GM23338 (cell line): ENCODE results near the gene LMBR1. TPM values are rescaled to one million over a fixed set of nuclear protein-coding genes. Genes with fewer than 3 reads are reported as not detected.

Experiments used
- ATAC-seq: fragments of 200-7000 bp; cut with Tn5 transposase; 3 replicates; pipeline ENCODE4 v1.9.1; 2020
- DNase-seq: peaks from one replicate; pipeline ENCODE4 v3.0.0-alpha.2; 2015; ENCODE audit warnings: low spot score
- H2AFZ ChIP-seq: fragments of 200-600 bp; sonication (generic); 2 replicates; pipeline ENCODE4 v1.8.0; 2016; ENCODE audit warnings: antibody characterized with exemption, mild to moderate bottlenecking, moderate library complexity
- H3F3A ChIP-seq: fragments of 200-600 bp; sonication (generic); replicated peaks from 2 replicates; pipeline ENCODE4 v1.8.0; 2017; ENCODE audit warnings: antibody characterized with exemption, mixed run types, low read depth
- H3K27ac ChIP-seq: fragments of 200-600 bp; sonication (generic); 2 replicates; pipeline ENCODE4 v1.6.1; 2016; ENCODE audit warnings: low read depth
- H3K27me3 ChIP-seq: fragments of 200-600 bp; sonication (generic); 2 replicates; pipeline ENCODE4 v1.8.0; 2016; ENCODE audit warnings: mild to moderate bottlenecking, mixed run types, moderate library complexity; ENCODE audit not compliant: insufficient read depth
- H3K36me3 ChIP-seq: fragments of 200-600 bp; sonication (generic); 2 replicates; pipeline ENCODE4 v1.8.0; 2016; ENCODE audit warnings: mild to moderate bottlenecking; ENCODE audit not compliant: insufficient read depth
- H3K4me1 ChIP-seq: fragments of 200-600 bp; sonication (generic); 2 replicates; pipeline ENCODE4 v1.8.0; 2016; ENCODE audit warnings: mild to moderate bottlenecking, moderate library complexity; ENCODE audit not compliant: insufficient read depth
- H3K4me2 ChIP-seq: fragments of 200-600 bp; sonication (generic); 2 replicates; pipeline ENCODE4 v1.7.1; 2017; ENCODE audit warnings: mixed run types
- H3K4me3 ChIP-seq: fragments of 200-600 bp; sonication (generic); 2 replicates; pipeline ENCODE4 v1.6.1; 2016; ENCODE audit warnings: mixed run types
- H3K79me2 ChIP-seq: fragments of 200-600 bp; sonication (generic); replicated peaks from 2 replicates; pipeline ENCODE4 v1.8.0; 2017; ENCODE audit warnings: mild to moderate bottlenecking; ENCODE audit not compliant: insufficient read depth
- H3K9me2 ChIP-seq: fragments of 200-600 bp; sonication (generic); 2 replicates; pipeline ENCODE4 v1.8.0; 2017; ENCODE audit not compliant: insufficient read depth
- H4K20me1 ChIP-seq: fragments of 200-600 bp; sonication (generic); replicated peaks from 2 replicates; pipeline ENCODE4 v1.8.0; 2017; ENCODE audit warnings: mild to moderate bottlenecking; ENCODE audit not compliant: insufficient read depth
- H3K27ac Mint-ChIP-seq: 2 replicates; pipeline ENCODE4 v1.8.0; 2020; ENCODE audit warnings: inconsistent platforms, mild to moderate bottlenecking, moderate library complexity, mixed read lengths
- H3K27me3 Mint-ChIP-seq: 3 replicates; pipeline ENCODE4 v1.8.0; 2022; ENCODE audit warnings: low read depth, mild to moderate bottlenecking, moderate library complexity, mixed read lengths, inconsistent platforms; ENCODE audit not compliant: insufficient read depth, poor library complexity
- H3K36me3 Mint-ChIP-seq: 3 replicates; pipeline ENCODE4 v1.8.0; 2021; ENCODE audit warnings: low read depth, mild to moderate bottlenecking, inconsistent platforms, moderate library complexity, mixed read lengths
- H3K4me1 Mint-ChIP-seq: 3 replicates; pipeline ENCODE4 v1.8.0; 2020; ENCODE audit warnings: mild to moderate bottlenecking, inconsistent platforms, mixed read lengths
- H3K4me3 Mint-ChIP-seq: 3 replicates; pipeline ENCODE4 v1.8.0; 2021; ENCODE audit warnings: moderate library complexity, mild to moderate bottlenecking, inconsistent platforms, mixed read lengths
- H3K9me3 Mint-ChIP-seq: 3 replicates; pipeline ENCODE4 v1.8.0; 2020; ENCODE audit warnings: moderate library complexity, mild to moderate bottlenecking, inconsistent platforms, mixed read lengths
- CREB1 ChIP-seq: fragments of 250-450 bp; sonication (Bioruptor Pico); IDR thresholded peaks from 2 replicates; pipeline ENCODE4 v1.5.0; 2020; ENCODE audit warnings: low read depth, mild to moderate bottlenecking, moderate library complexity
- ETS1 ChIP-seq: IDR thresholded peaks from 2 replicates; pipeline ENCODE4 v1.6.1; 2016; ENCODE audit warnings: antibody characterized with exemption
- EZH2 ChIP-seq: fragments of 200-600 bp; sonication (generic); IDR thresholded peaks from one replicate; pipeline ENCODE4 v1.8.0; 2017; ENCODE audit warnings: antibody characterized with exemption, mild to moderate bottlenecking, low read depth; ENCODE audit not compliant: unreplicated experiment
- EZH2phosphoT487 ChIP-seq: fragments of 200-600 bp; sonication (generic); IDR thresholded peaks from one replicate; pipeline ENCODE4 v1.8.1; 2018; ENCODE audit warnings: antibody characterized with exemption; ENCODE audit not compliant: unreplicated experiment
- JUNB ChIP-seq: IDR thresholded peaks from one replicate; pipeline ENCODE4 v1.6.1; 2016; ENCODE audit warnings: antibody characterized with exemption; ENCODE audit not compliant: unreplicated experiment
- NANOG ChIP-seq: IDR thresholded peaks from 2 replicates; pipeline ENCODE4 v1.6.1; 2016; ENCODE audit warnings: antibody characterized with exemption, borderline replicate concordance
- POLR2AphosphoS5 ChIP-seq: IDR thresholded peaks from 2 replicates; pipeline ENCODE4 v1.6.1; 2016; ENCODE audit warnings: antibody characterized with exemption, low read depth
- STAT1 ChIP-seq: IDR thresholded peaks from one replicate; pipeline ENCODE4 v1.6.1; 2016; ENCODE audit warnings: antibody characterized with exemption; ENCODE audit not compliant: unreplicated experiment
- ZNF114 ChIP-seq: fragments of 250-450 bp; sonication (Bioruptor Pico); IDR thresholded peaks from 2 replicates; pipeline ENCODE4 v1.5.0; 2020; ENCODE audit warnings: mild to moderate bottlenecking, moderate library complexity
- ZNF331 ChIP-seq: fragments of 250-450 bp; sonication (Bioruptor Pico); IDR thresholded peaks from 2 replicates; pipeline ENCODE4 v1.5.0; 2020; ENCODE audit warnings: low read depth, mild to moderate bottlenecking, moderate library complexity
- ZNF462 ChIP-seq: fragments of 250-450 bp; sonication (Bioruptor Pico); IDR thresholded peaks from 2 replicates; pipeline ENCODE4 v1.5.0; 2020; ENCODE audit warnings: mild to moderate bottlenecking, moderate library complexity
- polyA plus RNA-seq: library from polyadenylated mRNA; unstranded; fragments of >200 nt; fragmentation: Nextera tagmentation; extraction: Ambion mirVana; gene quantifications from 2 replicates; pipeline ENCODE4 v1.2.1, GENCODE V29; 2016
- total RNA-seq: library from RNA; depleted of rRNA; stranded (reverse); fragments of >200 nt; shearing (Covaris generic); gene quantifications from 2 replicates; pipeline ENCODE4 v1.2.3, GENCODE V29; 2014
- TF ChIP-seq, protein P1 (sequence below), 2 experiments: fragments of 200-600 bp in 1 of 2; sonication (generic) in 1 of 2; conservative IDR thresholded peaks; 2 replicates each; pipeline versions ENCODE4 v1.5.1 to v1.6.1; 2016 to 2017; ENCODE audit warnings: antibody characterized with exemption in 2 of 2, low read depth in 2 of 2, mild to moderate bottlenecking in 2 of 2, moderate library complexity in 1 of 2
- TF ChIP-seq, protein P2 (sequence below): IDR thresholded peaks from one replicate; pipeline ENCODE4 v1.6.1; 2018; ENCODE audit warnings: antibody characterized with exemption; ENCODE audit not compliant: unreplicated experiment

LMBR1 gene
- total and polyA plus RNA-seq, 2 experiments from 2014 or later = 21.8 to 90.1 TPM

DNA sequence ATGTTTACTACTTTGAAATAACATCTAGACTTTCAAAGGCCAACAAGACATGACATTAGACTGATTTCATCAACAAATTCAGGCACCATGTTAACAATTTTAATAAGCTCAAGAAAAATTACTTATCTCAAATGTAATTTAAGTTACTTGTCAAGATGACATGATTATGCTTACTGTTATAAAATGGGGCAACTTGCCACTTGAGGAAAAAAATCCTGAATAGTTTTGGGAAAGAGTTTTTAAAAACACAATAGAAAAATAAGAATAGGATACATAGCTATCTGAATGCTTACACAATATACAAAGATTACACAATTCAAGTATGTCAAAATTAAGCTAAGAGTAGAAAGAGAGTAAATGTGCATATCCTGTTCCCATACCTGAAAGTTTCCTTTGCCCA, 167.0 kb downstream of the LMBR1 start:
- no peak overlapping the region for H3K27ac Mint-ChIP-seq
- ATAC-seq (no peak), DNase-seq (no peak)
- no peak overlapping the region for H3K4me3 Mint-ChIP-seq
- Histone ChIP-seq H3K36me3 (no peaks in the 10 kb centered on the region), H3K4me3 (no peak overlapping the region), H3K27ac (no peak overlapping the region), H2AFZ (no peak overlapping the region), H3K4me2 (no peak overlapping the region), H3K79me2 (no peaks in the 10 kb centered on the region), H3K4me1 (peaks cover 7% of the 10 kb centered on the region; the same call in 1 of the 2 replicates), H3F3A (no peaks in the 10 kb centered on the region), H3K27me3 (no peaks in the 10 kb centered on the region), H3K9me2 (no peaks in the 10 kb centered on the region), H4K20me1 (0 out of 2 replicates have a peak, but pooled peaks cover 2% of the 10 kb centered on the region)
- no peaks in the 10 kb centered on the region for H3K27me3 Mint-ChIP-seq
- peaks cover 2% of the 10 kb centered on the region; the same call in 2 of the 3 replicates for H3K4me1 Mint-ChIP-seq
- H3K36me3 Mint-ChIP-seq = no peaks in the 10 kb centered on the region
- TF ChIP-seq ETS1 (no peak), POLR2AphosphoS5 (no peak), ZNF331 (CRISPR knock-in tag) (no peak), ZNF114 (no peak), ZNF462 (CRISPR knock-in tag) (no peak), NANOG (no peak), EZH2 (no peak), CREB1 (CRISPR knock-in tag) (no peak), STAT1 (no peak), JUNB (no peak), EZH2phosphoT487 (no peak)
- TF ChIP-seq, protein P1, sequence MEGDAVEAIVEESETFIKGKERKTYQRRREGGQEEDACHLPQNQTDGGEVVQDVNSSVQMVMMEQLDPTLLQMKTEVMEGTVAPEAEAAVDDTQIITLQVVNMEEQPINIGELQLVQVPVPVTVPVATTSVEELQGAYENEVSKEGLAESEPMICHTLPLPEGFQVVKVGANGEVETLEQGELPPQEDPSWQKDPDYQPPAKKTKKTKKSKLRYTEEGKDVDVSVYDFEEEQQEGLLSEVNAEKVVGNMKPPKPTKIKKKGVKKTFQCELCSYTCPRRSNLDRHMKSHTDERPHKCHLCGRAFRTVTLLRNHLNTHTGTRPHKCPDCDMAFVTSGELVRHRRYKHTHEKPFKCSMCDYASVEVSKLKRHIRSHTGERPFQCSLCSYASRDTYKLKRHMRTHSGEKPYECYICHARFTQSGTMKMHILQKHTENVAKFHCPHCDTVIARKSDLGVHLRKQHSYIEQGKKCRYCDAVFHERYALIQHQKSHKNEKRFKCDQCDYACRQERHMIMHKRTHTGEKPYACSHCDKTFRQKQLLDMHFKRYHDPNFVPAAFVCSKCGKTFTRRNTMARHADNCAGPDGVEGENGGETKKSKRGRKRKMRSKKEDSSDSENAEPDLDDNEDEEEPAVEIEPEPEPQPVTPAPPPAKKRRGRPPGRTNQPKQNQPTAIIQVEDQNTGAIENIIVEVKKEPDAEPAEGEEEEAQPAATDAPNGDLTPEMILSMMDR (conservative IDR thresholded peaks at IDR 0.05; ENCODE audit: low read depth in 2 of 2) = no peak
- TF ChIP-seq, protein P2, sequence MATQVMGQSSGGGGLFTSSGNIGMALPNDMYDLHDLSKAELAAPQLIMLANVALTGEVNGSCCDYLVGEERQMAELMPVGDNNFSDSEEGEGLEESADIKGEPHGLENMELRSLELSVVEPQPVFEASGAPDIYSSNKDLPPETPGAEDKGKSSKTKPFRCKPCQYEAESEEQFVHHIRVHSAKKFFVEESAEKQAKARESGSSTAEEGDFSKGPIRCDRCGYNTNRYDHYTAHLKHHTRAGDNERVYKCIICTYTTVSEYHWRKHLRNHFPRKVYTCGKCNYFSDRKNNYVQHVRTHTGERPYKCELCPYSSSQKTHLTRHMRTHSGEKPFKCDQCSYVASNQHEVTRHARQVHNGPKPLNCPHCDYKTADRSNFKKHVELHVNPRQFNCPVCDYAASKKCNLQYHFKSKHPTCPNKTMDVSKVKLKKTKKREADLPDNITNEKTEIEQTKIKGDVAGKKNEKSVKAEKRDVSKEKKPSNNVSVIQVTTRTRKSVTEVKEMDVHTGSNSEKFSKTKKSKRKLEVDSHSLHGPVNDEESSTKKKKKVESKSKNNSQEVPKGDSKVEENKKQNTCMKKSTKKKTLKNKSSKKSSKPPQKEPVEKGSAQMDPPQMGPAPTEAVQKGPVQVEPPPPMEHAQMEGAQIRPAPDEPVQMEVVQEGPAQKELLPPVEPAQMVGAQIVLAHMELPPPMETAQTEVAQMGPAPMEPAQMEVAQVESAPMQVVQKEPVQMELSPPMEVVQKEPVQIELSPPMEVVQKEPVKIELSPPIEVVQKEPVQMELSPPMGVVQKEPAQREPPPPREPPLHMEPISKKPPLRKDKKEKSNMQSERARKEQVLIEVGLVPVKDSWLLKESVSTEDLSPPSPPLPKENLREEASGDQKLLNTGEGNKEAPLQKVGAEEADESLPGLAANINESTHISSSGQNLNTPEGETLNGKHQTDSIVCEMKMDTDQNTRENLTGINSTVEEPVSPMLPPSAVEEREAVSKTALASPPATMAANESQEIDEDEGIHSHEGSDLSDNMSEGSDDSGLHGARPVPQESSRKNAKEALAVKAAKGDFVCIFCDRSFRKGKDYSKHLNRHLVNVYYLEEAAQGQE = no peak
- H3K9me3 Mint-ChIP-seq = no peaks in the 10 kb centered on the region
